Liver (tissue), 3 donors: ENCODE measurements around the gene FKBP5.
A peak's percentile ranks its signal among the peaks of the same experiment; 100 is the strongest.

Experiments used
- EGR1 ChIP-seq, 2 donors: IDR thresholded peaks; 2 replicates each; pipeline ENCODE4 v1.6.1; 2016 to 2018; ENCODE audit warnings: antibody characterized with exemption in 2 of 2, low read depth in 2 of 2
- FOXA2 ChIP-seq: IDR thresholded peaks from 2 replicates; pipeline ENCODE4 v1.6.1; 2016; ENCODE audit warnings: antibody characterized with exemption
- GABPA ChIP-seq, 2 donors: IDR thresholded peaks in 1 of 2; conservative IDR thresholded peaks in 1 of 2; 2 replicates each; pipeline ENCODE4 v1.6.1; 2016; ENCODE audit warnings: antibody characterized with exemption in 2 of 2, mild to moderate bottlenecking in 1 of 2, moderate library complexity in 1 of 2
- JUND ChIP-seq, 2 donors: IDR thresholded peaks; 2 replicates each; pipeline ENCODE4 v1.6.1; 2016; ENCODE audit warnings: antibody characterized with exemption in 2 of 2
- RAD21 ChIP-seq, 2 donors: IDR thresholded peaks; 2 replicates each; pipeline ENCODE4 v1.6.1; 2016; ENCODE audit warnings: antibody characterized with exemption in 2 of 2, mild to moderate bottlenecking in 2 of 2
- RXRA ChIP-seq, 2 donors: IDR thresholded peaks; 2 replicates each; pipeline ENCODE4 v1.6.1; 2017 to 2018; ENCODE audit warnings: antibody characterized with exemption in 2 of 2, mild to moderate bottlenecking in 1 of 2
- SP1 ChIP-seq: IDR thresholded peaks from 2 replicates; pipeline ENCODE4 v1.6.1; 2018; ENCODE audit warnings: antibody characterized with exemption, mild to moderate bottlenecking
- TAF1 ChIP-seq: conservative IDR thresholded peaks from 2 replicates; pipeline ENCODE4 v1.6.1; 2016; ENCODE audit warnings: antibody characterized with exemption, mild to moderate bottlenecking
- TF ChIP-seq, protein P1 (sequence below): IDR thresholded peaks from 2 replicates; pipeline ENCODE4 v1.6.1; 2016; ENCODE audit warnings: antibody characterized with exemption
- TF ChIP-seq, protein P2 (sequence below): fragments of 150-350 bp; IDR thresholded peaks from 2 replicates; pipeline ENCODE4 v1.5.1; 2017; ENCODE audit warnings: improper control_type of control experiment, low read depth, low read length; ENCODE audit not compliant: missing input control
- TF ChIP-seq, protein P3 (sequence below): IDR thresholded peaks from 2 replicates; pipeline ENCODE4 v1.6.1; 2016; ENCODE audit warnings: antibody characterized with exemption
- TF ChIP-seq, protein P4 (sequence below): IDR thresholded peaks from 2 replicates; pipeline ENCODE4 v1.6.1; 2016; ENCODE audit warnings: antibody characterized with exemption
- donor health status: healthy.
- donor health status: healthy.

DNA sequence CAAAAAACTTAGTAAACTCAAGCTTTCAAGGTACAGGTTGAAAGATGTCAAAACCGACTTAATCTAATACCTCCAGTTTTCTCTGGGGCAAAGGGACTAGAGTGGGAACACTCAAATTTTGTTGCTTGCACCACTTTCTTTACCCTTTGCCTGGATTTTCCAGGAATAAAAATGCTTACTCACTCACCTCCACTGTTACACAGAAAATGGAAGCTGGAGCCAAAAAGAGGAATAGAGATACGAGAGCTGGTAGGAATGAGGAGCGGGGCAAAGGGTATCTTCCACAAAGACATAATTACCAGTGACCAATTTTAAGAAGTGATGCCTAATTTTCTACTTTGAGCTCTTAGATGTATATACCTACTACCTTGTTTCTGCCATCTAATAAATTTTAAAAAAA is 96.5 kb downstream of the FKBP5 start:
- TF ChIP-seq, protein P1, sequence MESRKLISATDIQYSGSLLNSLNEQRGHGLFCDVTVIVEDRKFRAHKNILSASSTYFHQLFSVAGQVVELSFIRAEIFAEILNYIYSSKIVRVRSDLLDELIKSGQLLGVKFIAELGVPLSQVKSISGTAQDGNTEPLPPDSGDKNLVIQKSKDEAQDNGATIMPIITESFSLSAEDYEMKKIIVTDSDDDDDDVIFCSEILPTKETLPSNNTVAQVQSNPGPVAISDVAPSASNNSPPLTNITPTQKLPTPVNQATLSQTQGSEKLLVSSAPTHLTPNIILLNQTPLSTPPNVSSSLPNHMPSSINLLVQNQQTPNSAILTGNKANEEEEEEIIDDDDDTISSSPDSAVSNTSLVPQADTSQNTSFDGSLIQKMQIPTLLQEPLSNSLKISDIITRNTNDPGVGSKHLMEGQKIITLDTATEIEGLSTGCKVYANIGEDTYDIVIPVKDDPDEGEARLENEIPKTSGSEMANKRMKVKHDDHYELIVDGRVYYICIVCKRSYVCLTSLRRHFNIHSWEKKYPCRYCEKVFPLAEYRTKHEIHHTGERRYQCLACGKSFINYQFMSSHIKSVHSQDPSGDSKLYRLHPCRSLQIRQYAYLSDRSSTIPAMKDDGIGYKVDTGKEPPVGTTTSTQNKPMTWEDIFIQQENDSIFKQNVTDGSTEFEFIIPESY, result no peak
- TF ChIP-seq EGR1 (IDR thresholded peaks at IDR 0.05; ENCODE audit: low read depth in 2 of 2) (no peak), SP1 (peak; percentile 6), GABPA (IDR thresholded peaks at IDR 0.05 in 1 of 2, conservative IDR thresholded peaks at IDR 0.05 in 1 of 2) (no peak), JUND (IDR thresholded peaks at IDR 0.05) (no peak), RAD21 (IDR thresholded peaks at IDR 0.05) (no peak), RXRA (IDR thresholded peaks at IDR 0.05) (peak in 1 of 2 donors; percentile 52), TAF1 (no peak), FOXA2 (no peak)
- TF ChIP-seq, protein P2, sequence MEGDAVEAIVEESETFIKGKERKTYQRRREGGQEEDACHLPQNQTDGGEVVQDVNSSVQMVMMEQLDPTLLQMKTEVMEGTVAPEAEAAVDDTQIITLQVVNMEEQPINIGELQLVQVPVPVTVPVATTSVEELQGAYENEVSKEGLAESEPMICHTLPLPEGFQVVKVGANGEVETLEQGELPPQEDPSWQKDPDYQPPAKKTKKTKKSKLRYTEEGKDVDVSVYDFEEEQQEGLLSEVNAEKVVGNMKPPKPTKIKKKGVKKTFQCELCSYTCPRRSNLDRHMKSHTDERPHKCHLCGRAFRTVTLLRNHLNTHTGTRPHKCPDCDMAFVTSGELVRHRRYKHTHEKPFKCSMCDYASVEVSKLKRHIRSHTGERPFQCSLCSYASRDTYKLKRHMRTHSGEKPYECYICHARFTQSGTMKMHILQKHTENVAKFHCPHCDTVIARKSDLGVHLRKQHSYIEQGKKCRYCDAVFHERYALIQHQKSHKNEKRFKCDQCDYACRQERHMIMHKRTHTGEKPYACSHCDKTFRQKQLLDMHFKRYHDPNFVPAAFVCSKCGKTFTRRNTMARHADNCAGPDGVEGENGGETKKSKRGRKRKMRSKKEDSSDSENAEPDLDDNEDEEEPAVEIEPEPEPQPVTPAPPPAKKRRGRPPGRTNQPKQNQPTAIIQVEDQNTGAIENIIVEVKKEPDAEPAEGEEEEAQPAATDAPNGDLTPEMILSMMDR, result no peak
- TF ChIP-seq, protein P3, sequence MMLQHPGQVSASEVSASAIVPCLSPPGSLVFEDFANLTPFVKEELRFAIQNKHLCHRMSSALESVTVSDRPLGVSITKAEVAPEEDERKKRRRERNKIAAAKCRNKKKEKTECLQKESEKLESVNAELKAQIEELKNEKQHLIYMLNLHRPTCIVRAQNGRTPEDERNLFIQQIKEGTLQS, result no peak
- TF ChIP-seq, protein P4, sequence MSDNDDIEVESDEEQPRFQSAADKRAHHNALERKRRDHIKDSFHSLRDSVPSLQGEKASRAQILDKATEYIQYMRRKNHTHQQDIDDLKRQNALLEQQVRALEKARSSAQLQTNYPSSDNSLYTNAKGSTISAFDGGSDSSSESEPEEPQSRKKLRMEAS, result no peak
